Gastroesophageal sphincter (tissue), 3 donors: Measurements from ENCODE around the gene MAPK8IP3.

Experiments
- EP300 ChIP-seq: sonication (generic); formaldehyde crosslinking; IDR thresholded peaks from one replicate; pipeline ENCODE4 v1.6.1; 2017; ENCODE audit warnings: antibody characterized with exemption, mild to moderate bottlenecking
- TF ChIP-seq, protein P1 (sequence below), 4 experiments: fragments of 200-600 bp in 2 of 4; fragments of 450-650 bp in 2 of 4; sonication (generic) in 1 of 4; IDR thresholded peaks; one replicate each; pipeline ENCODE4 v1.5.1; 2017 to 2019; ENCODE audit warnings: antibody characterized with exemption in 4 of 4, mild to moderate bottlenecking in 2 of 4, moderate library complexity in 2 of 4

- TF ChIP-seq, protein P1, sequence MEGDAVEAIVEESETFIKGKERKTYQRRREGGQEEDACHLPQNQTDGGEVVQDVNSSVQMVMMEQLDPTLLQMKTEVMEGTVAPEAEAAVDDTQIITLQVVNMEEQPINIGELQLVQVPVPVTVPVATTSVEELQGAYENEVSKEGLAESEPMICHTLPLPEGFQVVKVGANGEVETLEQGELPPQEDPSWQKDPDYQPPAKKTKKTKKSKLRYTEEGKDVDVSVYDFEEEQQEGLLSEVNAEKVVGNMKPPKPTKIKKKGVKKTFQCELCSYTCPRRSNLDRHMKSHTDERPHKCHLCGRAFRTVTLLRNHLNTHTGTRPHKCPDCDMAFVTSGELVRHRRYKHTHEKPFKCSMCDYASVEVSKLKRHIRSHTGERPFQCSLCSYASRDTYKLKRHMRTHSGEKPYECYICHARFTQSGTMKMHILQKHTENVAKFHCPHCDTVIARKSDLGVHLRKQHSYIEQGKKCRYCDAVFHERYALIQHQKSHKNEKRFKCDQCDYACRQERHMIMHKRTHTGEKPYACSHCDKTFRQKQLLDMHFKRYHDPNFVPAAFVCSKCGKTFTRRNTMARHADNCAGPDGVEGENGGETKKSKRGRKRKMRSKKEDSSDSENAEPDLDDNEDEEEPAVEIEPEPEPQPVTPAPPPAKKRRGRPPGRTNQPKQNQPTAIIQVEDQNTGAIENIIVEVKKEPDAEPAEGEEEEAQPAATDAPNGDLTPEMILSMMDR (IDR thresholded peaks at IDR 0.05) = no peak
- no peak for TF ChIP-seq EP300
These were observed 66.4 kb downstream of the MAPK8IP3 start, which contains the start of gene EME2 for GRCh38 chr16:1772362-1772907.
